Glomerular visceral epithelial cell (primary cell): ENCODE results near the gene IGHMBP2.
A peak's percentile ranks its signal among the peaks of the same experiment; 100 is the strongest.

Source experiments
- DNase-seq: peaks from one replicate; pipeline ENCODE4 v3.0.0-alpha.2; 2016; ENCODE audit errors: extremely low spot score

IGHMBP2 gene

DNA sequence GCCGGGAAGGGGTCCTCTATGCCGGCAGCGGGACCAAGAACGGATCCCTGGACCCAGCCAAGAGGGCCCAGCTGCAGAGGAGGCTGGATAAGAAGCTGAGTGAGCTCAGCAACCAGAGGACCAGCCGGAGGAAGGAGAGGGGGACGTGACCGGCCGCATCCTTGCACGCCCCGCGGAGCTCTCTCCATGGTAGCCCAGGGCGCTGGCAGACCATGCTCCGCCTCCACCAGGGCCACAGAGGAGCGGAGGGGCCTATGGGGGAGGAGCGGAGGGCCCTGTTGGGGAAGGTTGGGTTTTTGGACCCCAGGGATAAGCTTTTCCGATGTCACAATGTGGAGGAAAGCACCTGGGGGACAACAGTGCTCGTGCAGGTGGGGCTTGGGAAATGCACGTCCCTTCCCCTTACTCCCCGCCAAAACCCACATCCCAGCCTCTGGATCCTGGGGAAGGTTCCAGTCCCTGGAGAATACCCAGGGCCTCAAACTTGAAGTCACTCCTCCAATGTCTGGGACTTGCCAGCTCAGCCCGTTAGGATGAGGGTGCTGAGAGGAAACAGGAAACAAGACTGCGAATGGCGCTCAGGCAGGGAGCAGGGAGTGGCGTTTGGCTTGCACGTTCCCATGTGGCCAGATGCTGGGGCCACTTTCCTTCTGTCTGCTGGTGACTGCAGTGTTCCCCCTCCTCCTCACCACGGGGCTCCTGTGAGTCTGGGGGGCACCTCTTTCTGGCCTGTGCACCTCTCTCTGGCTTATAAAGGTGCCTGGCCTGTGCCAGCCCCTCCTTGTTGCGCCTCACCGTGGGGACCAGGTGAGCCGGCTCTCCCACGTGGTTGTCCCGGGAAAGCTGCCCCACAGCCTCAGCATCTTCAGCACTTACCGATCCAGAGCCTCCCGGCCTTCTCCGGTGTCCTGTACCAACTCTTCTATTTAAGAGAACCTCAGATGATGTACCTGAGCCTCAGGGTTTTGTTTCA is 36.2 kb downstream of the IGHMBP2 start:
- no peak for DNase-seq

DNA sequence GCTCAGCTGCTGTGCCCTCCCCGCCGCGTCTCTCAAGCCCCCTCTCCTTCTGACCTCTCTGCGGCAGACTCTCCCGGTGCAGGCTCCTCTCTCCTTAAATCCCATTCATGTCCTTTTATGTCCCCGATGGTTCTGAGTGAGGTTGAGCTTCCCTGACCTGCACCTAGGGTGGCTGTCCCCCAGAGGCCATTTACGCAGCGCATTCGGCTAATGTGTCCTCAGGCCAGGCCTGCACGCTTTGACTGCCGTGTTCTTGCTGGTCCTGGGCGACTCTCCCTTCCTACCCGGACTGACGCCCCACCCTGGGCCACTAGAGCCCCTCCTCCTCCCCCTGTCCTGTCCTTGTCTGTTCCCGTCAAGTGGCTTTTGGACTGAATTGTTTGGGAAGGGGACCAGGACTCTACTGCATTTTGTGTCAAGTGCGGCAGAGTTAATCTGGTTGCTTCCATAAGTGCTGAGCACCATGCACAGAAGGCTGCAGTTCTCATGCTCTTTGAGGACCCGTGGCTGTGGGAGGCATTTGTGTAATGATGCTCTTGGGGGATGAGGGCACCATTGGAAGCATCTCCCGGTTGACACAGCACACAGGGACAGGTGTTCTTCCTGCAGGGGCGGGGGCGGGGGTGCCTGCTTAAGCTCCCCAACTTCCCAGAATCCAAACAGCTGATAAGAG is 37.1 kb downstream of the IGHMBP2 start:
- DNase-seq = no peak

DNA sequence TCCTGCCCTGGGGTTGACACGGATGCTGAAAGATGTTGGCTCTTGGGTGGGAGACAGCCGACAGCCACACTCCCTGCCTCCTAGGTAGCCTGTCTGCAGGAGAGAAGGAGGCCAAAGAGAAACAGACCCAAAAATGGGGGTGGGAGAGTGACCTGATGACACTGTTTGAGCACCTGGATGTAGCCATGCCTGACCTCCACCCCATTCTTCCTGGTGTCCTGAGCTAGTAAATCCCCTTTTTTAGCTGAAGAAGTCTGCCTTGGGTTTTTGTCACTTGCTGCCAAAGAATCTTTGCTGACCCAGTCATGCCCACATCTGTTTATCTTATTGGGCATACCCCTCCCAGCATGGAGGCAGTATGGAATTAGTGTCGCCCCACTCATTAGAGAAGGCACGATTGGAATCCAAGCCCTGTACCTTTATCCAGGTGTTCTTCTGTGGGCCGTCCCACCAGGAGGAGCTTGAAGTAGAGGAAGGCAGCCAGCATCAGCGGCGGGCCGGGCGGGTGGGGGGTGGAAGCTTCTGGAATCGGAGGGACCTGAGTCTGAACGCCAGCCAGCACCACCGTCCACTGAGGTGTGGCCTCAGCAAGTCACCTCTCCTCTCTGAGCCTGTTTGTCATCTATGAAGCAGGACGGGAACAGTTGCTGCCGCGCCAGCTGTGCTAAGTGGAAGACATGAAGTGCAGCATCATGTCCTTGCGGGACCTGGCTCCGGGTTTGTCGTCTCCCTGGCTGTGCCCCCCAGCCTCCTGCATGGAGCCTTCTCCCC is 37.8 kb downstream of the IGHMBP2 start:
- no peak for DNase-seq

DNA sequence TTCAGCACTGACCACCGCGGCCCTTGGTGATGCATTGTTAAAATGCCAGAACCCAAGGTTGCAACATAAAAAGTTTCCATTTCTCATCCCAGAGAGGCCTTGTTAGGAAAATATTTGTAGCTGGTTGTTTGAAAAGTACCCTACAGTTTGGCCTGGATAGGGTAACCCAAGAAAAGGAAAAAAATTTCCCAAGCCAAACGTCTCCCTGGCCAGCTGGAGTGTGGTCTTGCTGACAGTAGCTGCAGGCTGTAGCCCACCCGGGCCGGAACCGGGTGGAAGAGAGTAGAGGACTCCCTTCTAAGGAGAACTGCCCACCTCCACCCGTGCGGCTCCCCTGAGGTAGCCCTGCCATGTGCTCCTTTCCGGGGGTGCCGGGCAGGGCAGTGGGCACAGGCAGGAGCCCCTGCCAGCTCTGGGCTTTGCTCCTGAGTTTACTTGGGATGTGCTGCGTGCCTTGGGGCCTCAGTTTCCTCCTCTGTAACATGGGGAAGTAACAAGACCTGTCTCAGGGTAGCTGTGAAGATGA is 38.5 kb downstream of the IGHMBP2 start:
- DNase-seq = no peak

DNA sequence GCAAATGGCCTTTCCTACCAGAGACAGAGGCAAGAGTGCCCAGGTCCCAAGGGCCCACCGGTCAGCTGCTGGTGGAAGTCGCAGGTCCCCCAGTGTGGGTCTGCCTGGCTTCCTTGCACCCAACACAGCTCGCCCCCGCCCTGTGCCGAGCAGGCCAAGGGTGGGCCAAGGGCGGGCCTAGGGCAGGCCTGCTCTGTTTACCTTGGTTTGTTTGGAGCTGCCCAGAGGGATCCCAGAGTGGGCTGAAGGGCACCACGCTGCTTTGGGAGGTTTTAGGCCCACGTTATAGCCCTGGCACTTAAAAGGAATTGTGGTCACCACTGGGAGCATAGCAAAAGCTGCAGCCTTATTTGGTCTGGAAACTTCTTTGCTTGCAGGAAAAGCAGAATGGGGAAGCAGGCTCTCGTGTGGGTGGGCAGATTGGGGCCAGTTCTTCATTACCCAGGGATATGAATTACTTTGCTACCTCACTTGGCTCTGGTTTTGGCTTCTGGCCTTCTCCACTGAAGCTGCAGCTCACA is 39.1 kb downstream of the IGHMBP2 start:
- no peak for DNase-seq

DNA sequence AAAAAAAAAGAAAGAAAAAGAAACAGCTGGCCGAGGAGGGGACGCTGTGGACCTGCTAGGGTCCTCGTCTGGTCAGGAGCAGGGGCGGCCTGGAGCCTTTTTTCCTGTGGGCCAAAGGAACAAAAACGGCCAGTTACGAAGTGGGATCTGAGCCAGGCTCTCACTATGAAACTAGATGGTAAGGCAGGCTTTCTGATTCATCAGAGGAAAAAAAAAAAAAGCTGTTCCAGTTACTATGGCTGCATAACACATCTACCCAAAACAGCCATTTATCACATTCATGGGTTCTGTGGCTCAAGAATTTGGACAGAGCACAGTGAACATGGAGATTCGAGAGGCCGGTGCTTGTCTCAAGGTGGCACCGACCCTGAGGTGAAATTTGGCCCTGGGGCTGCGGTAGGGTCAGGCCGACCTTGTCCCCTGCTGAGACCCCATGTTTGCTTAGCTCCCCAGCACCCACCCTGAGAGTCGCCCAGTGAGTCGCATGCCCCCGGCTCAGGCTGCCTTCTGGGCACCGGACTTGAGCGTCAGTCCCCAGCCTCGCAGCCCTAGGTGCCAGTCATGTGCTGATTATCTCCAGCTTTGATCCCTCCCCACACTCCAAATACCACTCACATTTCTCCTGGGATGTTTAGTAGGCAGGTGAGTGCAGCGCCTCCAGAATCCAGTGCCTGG is 42.9 kb downstream of the IGHMBP2 start:
- DNase-seq = peak; percentile 23

DNA sequence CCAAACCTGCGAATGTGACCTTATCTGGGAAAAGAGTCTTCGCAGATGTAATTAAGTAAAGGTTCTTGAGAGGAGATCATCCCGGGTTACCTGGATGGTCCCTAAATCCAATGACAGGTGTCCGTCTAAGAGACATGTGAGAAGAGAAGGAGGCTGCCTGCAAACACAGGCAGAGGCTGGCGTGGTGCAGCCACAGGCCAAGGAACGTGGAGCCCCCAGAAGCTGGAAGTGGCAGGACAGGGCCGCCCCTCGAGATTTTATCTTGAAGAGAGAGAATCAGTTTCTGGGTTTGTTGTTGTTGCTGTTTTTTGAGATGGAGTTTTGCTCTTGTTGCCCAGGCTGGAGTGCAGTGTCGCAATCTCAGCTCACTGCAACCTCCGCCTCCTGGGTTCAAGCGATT is 43.5 kb downstream of the IGHMBP2 start:
- no peak for DNase-seq

DNA sequence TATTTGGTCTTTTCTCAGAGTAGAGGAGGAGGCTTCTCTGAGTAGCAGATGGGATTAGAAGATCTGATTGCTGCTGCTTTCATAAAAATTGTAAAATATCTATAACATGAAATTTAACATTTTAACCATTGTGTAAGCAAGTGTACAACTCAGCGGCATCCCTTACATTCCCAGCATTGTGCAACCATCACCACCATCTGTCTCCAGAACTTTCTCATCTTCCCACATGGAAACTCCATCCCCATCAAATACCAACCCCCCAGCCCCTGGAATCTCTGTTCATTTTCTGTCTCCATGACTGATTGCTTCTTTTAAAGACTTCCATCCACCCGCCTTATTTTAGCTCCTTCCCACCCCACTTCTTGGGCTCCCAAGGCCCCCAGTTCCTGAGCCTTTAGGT is 44.8 kb downstream of the IGHMBP2 start:
- DNase-seq = no peak

DNA sequence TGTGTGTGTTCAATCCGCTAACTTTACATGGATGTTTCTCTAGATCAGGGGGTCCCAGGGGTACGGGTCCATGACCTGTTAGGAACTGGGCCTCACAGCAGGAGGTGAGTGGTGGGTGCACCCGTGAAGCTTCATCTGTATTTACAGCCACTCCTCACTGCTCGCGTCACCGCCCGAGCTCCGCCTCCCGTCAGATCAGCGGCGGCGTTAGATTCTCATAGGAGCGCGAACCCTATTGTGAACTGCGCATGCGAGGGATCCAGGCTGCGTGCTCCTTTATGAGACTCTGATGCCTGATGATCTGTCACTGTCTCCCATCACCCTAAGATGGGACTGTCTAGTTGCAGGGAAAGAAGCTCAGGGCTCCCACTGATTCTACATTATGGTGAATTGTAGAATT is 45.2 kb downstream of the IGHMBP2 start:
- no peak for DNase-seq

DNA sequence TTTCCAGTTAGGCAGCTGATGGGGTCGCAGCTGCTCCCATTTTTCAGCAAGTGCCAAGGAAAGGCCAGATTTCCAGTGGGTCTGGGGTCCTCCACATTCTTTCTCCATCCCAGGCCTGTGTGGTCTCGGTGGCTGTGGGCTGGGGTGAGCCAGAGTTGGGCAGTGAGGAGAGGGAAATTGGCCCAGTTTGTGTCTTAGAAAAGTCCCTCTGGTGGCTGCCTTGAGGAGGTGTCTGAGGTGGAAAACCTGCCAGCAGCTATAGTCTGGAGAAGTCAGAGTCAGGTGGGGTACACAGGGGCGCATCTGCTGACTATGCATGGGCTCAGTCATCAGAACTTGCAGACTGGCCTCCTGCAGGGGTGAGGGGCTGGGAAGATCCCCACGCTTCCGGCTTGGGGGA is 46.6 kb downstream of the IGHMBP2 start:
- DNase-seq = peak; percentile 13

DNA sequence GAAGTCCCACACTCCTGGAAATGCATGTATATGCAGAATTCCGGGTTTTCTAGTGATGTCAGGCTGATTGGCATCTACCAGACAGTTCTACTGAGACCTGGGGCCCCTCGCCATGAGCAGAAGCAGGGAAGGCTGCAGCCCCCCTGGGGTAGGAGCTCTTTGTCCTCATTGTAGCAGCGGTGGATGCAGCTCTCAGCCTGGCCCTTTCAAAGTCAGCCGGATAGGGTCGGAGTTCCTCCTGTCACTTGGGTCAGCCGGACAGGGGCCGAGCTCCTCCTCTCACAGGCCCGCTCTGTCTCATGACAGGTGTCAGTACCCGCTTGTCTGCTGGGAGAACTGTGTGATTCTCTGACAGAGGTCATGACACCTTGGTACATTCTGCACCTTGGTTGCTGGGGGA is 47.1 kb downstream of the IGHMBP2 start:
- DNase-seq = no peak

DNA sequence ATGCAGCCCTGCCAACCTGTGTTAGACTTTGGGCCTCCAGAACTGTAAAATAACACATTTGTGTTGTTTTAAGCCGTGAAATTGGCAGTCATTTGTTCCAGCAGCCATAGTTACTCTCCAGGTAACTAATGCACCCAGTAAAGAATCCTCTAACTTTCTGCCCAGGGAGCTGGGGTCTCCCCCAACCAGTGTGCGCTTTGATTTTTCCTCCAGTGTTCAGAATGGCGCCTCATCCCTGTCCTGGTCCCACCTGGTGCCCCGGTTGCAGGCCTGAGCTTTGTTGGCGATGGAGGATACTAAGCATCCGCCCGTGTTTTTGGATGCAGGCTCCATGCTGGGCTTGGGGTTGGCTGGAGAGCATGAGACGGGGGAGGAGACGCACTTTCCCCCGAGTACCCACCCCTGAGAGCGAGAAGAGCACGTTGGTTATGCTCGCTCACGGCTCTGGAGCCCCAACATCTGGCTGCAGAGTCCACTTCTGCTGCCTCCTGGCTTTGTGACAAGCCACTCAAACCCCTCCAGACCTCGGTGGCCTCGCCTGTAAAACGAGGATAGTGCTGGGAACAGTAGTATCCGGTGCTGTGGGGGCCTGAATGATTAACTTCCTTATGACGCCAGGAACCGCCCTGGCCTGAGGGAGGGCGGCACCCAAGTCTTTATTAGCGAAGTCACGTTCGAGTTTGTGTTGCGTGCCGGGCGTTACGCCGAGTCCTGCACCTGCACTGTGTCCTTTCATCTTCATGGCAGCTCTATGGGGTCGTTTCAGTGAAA is 51.3 kb downstream of the IGHMBP2 start:
- peak; percentile 19 for DNase-seq

DNA sequence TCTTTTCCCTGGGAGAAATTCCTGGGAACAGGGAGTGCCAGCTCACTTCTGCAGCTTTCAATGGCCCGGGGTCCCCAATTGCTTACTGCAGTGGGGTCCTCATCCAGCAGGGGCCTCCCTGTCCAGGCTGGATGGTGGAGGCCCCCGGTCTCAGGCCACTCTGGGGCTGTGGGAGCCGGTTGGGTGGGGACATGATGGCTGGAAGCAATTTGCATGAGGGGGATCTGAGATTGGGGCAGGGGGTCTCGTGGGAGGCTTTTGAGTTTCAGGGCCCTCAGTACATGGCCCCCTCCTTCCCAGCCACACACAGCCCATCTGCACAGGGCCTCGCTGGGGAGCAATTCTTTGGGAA is 51.9 kb downstream of the IGHMBP2 start:
- DNase-seq = no peak

DNA sequence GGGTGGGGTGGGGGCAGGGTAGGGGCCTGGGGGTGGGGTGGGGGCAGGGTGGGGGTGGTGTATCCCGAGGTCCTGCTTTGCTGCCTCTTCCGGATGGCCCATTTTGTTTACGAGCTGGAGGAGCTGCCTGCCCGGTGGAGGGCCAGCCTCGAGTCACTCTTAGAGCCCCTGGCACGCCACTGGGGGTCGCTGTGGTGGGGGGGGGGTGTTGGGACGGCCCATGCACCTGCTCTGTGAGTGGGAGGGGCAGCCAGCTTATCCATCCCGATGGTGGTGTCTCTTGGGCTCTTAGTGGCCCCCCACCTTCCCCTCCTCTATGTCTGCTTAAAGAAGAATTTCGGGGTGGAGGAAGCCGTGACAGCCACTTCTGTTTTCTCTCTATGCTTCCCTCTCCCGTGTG is 52.5 kb downstream of the IGHMBP2 start:
- no peak for DNase-seq

DNA sequence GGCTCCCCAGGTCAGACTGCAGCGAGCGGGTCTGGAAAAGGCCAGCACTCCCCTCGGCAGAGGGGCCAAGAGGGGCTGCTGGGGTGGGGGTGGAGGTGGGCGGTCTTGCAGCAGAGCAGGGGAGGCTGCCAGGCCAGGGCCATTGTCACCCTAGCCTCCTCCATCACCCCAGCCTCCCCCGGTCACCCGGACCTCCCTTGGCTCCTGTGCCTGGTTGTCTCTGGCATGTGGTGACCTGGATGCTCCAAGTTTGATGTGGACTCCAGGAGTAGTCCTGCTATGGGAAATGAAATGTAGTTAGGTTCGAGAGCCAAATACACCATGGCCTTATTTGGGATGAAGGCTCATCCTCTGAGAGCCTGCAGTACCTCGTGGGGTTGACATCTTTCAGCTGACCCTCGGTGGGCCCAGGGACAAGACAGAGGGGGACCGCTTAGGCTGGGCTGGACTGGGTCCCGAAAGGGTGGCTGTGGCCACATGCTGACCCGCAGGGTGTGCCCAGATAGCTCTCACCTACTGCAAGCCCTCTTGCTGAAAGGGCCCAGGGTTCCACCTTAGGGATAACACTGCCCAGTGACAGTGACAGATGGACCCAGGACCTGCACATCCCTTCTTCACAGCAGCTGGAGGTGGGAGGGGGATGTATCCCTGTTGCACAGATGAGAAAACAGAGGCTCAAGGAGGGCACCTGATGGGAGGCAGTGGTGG is 53.0 kb downstream of the IGHMBP2 start:
- DNase-seq = no peak

DNA sequence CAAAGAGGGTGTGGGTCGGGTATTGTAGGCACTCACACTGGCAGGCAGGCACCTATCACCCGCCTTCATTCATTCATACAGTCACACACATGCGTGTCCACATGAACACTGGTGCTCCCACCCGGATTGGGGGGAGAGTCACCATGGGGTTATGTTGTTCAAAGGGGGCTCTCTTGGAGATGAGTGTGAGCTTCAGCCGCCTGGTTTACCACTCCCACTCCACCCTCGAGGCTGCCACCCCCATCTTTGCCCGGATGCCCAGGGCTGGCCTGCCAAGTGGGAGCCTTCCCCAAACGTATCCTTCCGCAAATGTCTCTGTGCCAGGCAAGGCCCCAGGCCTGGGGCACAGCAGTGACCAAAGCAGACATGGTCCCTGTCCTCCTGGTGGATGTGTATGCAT is 54.5 kb downstream of the IGHMBP2 start:
- DNase-seq = no peak

DNA sequence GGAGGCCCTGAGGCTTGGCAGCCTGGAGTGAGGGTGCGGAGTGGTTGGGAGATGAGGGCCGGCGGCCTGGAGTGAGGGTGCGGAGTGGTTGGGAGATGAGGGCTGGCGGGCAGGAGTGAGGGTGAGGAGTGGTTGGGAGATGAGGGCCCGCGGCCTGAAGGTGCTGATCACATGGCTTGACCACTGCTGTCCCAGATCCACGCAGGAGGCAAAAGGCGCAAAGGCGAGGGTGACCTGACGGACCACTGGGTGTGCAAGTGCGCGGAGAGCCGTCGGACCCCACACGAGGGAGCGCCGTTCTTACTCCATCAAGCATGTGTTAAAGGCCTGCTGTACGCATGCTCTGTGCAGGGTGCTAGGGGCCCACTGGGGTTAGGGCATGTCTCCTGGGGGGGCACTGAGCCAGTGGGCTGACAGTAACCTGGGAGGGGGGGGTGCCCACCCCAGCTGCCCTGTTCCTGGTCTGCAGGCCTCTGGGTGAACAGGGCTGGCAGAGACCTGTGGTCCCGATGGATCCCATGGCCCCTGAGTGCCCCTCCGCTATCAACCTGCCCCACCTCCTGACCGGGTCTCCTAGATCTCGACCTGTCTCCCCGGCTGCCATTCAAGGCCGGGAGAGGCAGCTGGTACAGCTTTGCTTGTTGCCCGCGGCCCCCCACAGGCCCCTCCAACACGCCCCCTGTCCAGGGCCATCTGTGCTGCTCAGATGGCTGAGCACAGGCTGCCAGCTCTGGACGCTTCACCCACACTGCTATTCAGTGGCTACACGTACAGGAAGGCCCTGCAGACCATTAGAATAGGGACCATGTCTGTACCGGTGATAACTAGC is 56.0 kb downstream of the IGHMBP2 start:
- no peak for DNase-seq

DNA sequence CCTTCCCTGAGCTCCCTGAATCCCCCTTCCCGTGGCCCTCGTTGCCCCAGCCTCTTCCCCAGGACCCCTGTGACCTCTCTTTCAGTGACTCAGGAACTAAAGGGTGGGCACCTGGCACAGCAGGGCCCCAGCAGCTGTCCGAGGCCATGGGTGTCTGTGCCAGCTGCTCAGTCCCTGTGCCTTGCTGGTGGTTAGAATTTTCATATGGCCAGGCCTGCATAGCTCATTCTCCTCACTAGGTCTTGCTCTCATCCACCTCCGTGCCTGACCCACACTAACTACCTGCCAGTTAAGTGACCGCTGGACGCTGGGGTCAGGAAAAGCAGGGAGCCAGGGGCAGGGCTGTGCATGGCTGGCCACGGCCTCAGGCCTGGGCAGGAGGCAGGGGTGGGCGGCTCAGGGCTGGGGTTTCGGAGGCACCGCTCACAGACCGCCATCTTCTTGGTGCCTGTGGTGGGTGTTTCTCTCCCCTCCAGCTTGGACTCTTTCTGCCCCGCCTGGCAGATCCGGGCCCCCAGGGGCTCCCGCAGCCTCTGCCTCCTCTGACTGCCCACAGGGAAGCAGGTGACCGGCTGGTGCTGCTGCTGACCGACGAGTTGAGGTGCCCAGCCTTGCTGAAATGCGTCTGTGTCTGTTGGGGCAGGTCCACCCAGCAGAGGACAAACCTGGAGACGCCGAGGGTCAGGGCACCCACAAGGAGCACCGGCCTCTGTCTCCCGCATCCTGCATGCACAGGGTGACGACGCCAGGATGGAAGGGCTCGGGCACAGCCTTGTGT is 56.8 kb downstream of the IGHMBP2 start:
- DNase-seq = no peak
